Hepatocyte (in vitro differentiated cells): ENCODE data around the gene KCNQ5.

Source experiments
- EZH2 ChIP-seq: fragments of 200-600 bp; sonication (generic); IDR thresholded peaks from 2 replicates; pipeline ENCODE4 v1.6.1; 2016; ENCODE audit warnings: antibody characterized with exemption, mild to moderate bottlenecking, borderline replicate concordance
- EZH2phosphoT487 ChIP-seq: fragments of 200-600 bp; sonication (generic); IDR thresholded peaks from one replicate; pipeline ENCODE4 v1.6.1; 2018; ENCODE audit warnings: antibody characterized with exemption, mild to moderate bottlenecking, low read depth, moderate library complexity; ENCODE audit not compliant: unreplicated experiment, severe bottlenecking
- TF ChIP-seq, protein P1 (sequence below): fragments of 200-600 bp; sonication (generic); IDR thresholded peaks from 2 replicates; pipeline ENCODE4 v1.5.1; 2016; ENCODE audit warnings: antibody characterized with exemption, mild to moderate bottlenecking; ENCODE audit not compliant: poor library complexity

DNA sequence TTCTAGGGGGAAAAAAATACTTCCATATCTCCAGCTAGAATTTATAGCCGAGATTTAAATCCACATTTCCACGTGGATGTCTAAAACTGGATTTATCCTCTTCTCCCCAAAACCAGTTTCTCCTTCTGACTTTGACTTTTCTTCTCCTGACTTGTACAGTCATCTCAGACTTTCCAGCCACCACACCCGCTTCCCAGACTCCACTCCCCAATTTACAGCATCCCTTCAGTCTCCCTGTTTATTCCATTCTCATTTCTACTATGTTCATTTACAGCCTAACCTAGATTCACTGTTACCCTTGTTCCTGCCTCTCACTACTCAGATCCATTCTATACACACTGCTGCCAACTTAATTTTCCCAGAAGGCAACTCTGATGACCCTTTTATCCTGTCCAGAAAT lies 378.6 kb downstream of the KCNQ5 start:
- no peak for TF ChIP-seq EZH2phosphoT487
- TF ChIP-seq EZH2: no peak
- TF ChIP-seq, protein P1, sequence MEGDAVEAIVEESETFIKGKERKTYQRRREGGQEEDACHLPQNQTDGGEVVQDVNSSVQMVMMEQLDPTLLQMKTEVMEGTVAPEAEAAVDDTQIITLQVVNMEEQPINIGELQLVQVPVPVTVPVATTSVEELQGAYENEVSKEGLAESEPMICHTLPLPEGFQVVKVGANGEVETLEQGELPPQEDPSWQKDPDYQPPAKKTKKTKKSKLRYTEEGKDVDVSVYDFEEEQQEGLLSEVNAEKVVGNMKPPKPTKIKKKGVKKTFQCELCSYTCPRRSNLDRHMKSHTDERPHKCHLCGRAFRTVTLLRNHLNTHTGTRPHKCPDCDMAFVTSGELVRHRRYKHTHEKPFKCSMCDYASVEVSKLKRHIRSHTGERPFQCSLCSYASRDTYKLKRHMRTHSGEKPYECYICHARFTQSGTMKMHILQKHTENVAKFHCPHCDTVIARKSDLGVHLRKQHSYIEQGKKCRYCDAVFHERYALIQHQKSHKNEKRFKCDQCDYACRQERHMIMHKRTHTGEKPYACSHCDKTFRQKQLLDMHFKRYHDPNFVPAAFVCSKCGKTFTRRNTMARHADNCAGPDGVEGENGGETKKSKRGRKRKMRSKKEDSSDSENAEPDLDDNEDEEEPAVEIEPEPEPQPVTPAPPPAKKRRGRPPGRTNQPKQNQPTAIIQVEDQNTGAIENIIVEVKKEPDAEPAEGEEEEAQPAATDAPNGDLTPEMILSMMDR: no peak
